Left lung (tissue), 10 donors: Measurements from ENCODE around the gene CARS1. TPM values are rescaled to one million over a fixed set of nuclear protein-coding genes. Genes with fewer than 3 reads are reported as not detected.
A peak's percentile ranks its signal among the peaks of the same experiment; 100 is the strongest.

Experiments used
- ATAC-seq: fragments of 200-7000 bp; cut with Tn5 transposase; one replicate; pipeline ENCODE4 v1.9.1; 2020; ENCODE audit warnings: moderate library complexity
- DNase-seq, 4 donors: peaks; one replicate each; pipeline ENCODE4 v3.0.0-alpha.2; 2013 to 2020
- H3K27ac ChIP-seq, 2 donors: fragments of 200-600 bp; sonication (generic) in 1 of 2; one replicate each; pipeline versions ENCODE4 v1.5.0 to v1.8.0; 2020 to 2021
- H3K27me3 ChIP-seq, 2 donors: fragments of 200-600 bp; sonication (generic) in 1 of 2; one replicate each; pipeline versions ENCODE4 v1.5.0 to v1.8.0; 2020 to 2021
- H3K36me3 ChIP-seq, 2 donors: fragments of 200-600 bp; sonication (generic) in 1 of 2; one replicate each; pipeline versions ENCODE4 v1.5.0 to v1.8.0; 2020 to 2021
- H3K4me1 ChIP-seq, 2 donors: fragments of 200-600 bp; one replicate each; pipeline ENCODE4 v1.8.0; 2021
- H3K4me3 ChIP-seq, 2 donors: fragments of 200-600 bp; sonication (generic) in 1 of 2; one replicate each; pipeline versions ENCODE4 v1.5.0 to v1.8.0; 2020 to 2021; ENCODE audit warnings: mild to moderate bottlenecking in 1 of 2
- H3K9me3 ChIP-seq, 2 donors: fragments of 200-600 bp; sonication (generic) in 1 of 2; one replicate each; pipeline versions ENCODE4 v1.5.0 to v1.8.0; 2020 to 2021
- CTCF ChIP-seq, 2 donors: fragments of 200-600 bp; sonication (generic) in 1 of 2; IDR thresholded peaks; one replicate each; pipeline versions ENCODE4 v1.5.0 to v1.8.0; 2021; ENCODE audit warnings: antibody characterized with exemption in 2 of 2
- intact Hi-C, 2 donors: fragments of 100-400 bp; cut with DNase I; formaldehyde crosslinking; loops; one replicate each; pipeline versions ENCODE4 v1.11.2 to v1.14.2; 2022
- polyA plus RNA-seq, 6 donors: library from polyadenylated mRNA; unstranded; fragments of 120-200 nt; gene quantifications; one replicate each; pipeline ENCODE4 v1.2.1, GENCODE V29; 2013; ENCODE audit not compliant: insufficient read length in 6 of 6
- total RNA-seq, 2 donors: library from RNA; stranded (reverse); fragmentation: NEBNext Ultra II Directional; extraction: Animal tissue kit (Norgen Biotek cat#: 25700); gene quantifications; one replicate each; pipeline ENCODE4 v1.2.1, GENCODE V29; 2021
- donor health status: DM: no; HTN: yes; CAD: no.
- donor health status: DM: no; HTN: no; CAD: no.

The CARS1 gene
- total and polyA plus RNA-seq, 8 donors, result 28.3 to 49.9 (median 31.4) TPM

DNA sequence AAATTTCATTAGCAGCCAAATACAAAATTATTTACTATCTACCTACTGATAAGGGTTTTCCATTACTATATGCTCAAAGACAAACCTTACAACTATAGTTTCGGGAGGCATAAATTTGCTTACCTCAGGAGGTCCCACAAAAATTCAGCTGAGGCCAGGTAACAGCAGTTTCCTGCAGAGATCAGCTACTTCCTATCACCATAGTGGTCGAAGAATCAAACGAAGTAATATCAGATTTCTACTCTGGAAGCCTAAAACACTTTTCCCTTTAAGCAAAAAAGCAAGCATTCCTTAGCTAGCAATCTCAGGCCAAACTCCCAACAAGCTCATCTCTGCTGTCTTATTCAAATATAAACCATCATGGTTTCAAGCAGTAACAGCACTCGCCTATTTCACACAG lies 68.2 kb downstream of the CARS1 start:
- H3K27me3 ChIP-seq, result no peaks in the 10 kb centered on the region
- H3K9me3 ChIP-seq, result no peaks in the 10 kb centered on the region
- DNase-seq (no peak), ATAC-seq (no peak)
- peaks cover 34 to 66% of the 10 kb centered on the region in 2 donors for H3K4me1 ChIP-seq
- no peak for TF ChIP-seq CTCF (IDR thresholded peaks at IDR 0.05)
- H3K36me3 ChIP-seq, result no peaks in the 10 kb centered on the region
- H3K27ac ChIP-seq, result peak overlapping the region; percentile 5 to 42
- intact Hi-C loops, result no loop called here
- peak overlapping the region in 1 of 2 donors; percentile 83 for H3K4me3 ChIP-seq

- peak overlapping the region in 1 of 2 donors; percentile 83 for H3K4me3 ChIP-seq
- peak overlapping the region; percentile 5 to 42 for H3K27ac ChIP-seq
- H3K9me3 ChIP-seq, result no peaks in the 10 kb centered on the region
- H3K36me3 ChIP-seq, result no peaks in the 10 kb centered on the region
- DNase-seq (no peak), ATAC-seq (no peak)
- TF ChIP-seq CTCF (IDR thresholded peaks at IDR 0.05), result no peak
- H3K27me3 ChIP-seq, result no peaks in the 10 kb centered on the region
- peaks cover 34 to 66% of the 10 kb centered on the region in 2 donors for H3K4me1 ChIP-seq
- intact Hi-C loops, result no loop called here
Measured at GRCh38 chr11:2987881-2988861, 69.1 kb downstream of the CARS1 start.

DNA sequence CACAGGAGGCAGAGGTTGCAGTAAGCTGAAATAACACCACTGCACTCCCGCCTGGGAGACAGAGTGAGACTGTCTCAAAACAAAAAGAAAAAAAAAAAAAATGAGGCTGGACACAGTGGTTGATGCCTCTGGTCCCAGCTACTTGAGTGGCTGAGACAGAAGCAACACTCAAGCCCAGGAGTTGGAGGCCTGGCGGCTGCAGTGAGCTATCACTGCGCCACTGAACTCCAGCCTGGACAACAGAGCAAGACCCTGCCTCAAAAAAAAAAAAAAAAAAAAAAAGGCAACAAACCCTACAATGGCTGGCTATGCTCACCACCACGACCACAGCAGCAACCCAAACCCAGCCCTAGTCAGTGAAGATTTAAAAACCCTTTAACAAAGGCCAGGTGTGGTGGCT lies 73.3 kb downstream of the CARS1 start:
- intact Hi-C loops, result no loop called here
- H3K4me3 ChIP-seq, result no peak overlapping the region
- no peak overlapping the region for H3K27ac ChIP-seq
- no peaks in the 10 kb centered on the region for H3K27me3 ChIP-seq
- H3K4me1 ChIP-seq, result peaks cover 11 to 47% of the 10 kb centered on the region in 2 donors
- H3K36me3 ChIP-seq, result peaks cover 0 to 8% of the 10 kb centered on the region in 2 donors
- no peak for DNase-seq
- no peak for ATAC-seq
- H3K9me3 ChIP-seq, result no peaks in the 10 kb centered on the region
- TF ChIP-seq CTCF (IDR thresholded peaks at IDR 0.05), result no peak

DNA sequence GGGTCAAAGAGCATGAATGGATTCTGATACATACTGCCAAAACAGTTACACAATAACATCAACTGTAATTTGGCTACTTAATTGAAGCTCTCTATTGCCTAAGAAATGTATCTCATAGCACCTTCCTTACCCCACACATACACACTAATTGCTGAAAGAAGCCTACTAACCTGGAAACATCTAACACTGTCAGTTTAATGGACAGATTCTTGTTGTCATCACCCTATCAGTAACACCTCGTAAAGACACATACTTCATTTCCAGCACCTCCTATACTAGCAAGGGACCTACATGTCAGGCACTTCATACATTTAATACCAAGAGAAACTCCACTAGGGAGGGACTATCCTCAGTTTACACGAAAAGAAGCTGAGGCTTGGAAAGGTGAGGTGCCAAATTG lies 75.0 kb downstream of the CARS1 start:
- intact Hi-C loops, result no loop called here
- Histone ChIP-seq H3K9me3 (no peaks in the 10 kb centered on the region), H3K27me3 (no peaks in the 10 kb centered on the region), H3K4me3 (no peak overlapping the region), H3K27ac (no peak overlapping the region), H3K4me1 (peaks cover 0 to 30% of the 10 kb centered on the region in 2 donors), H3K36me3 (peaks cover 0 to 25% of the 10 kb centered on the region in 2 donors)
- no peak for TF ChIP-seq CTCF (IDR thresholded peaks at IDR 0.05)
- ATAC-seq (no peak), DNase-seq (no peak)

GRCh38 chr11:2981130-2981529 lies 76.1 kb downstream of the CARS1 start:
- no peak for TF ChIP-seq CTCF (IDR thresholded peaks at IDR 0.05)
- Histone ChIP-seq H3K27ac (no peak overlapping the region), H3K9me3 (no peaks in the 10 kb centered on the region), H3K27me3 (no peaks in the 10 kb centered on the region), H3K4me1 (peaks cover 0 to 27% of the 10 kb centered on the region in 2 donors), H3K36me3 (peaks cover 0 to 36% of the 10 kb centered on the region in 2 donors), H3K4me3 (no peak overlapping the region)
- no peak for ATAC-seq
- intact Hi-C loops, result no loop called here
- DNase-seq, result no peak
